Thyroid gland (tissue), 4 donors: ENCODE results near the gene FGF8.

ENCODE experiments used
- POLR2A ChIP-seq, 2 donors: fragments of 450-650 bp; IDR thresholded peaks; one replicate each; pipeline ENCODE4 v1.6.1; 2017; ENCODE audit warnings: antibody characterized with exemption in 2 of 2, mild to moderate bottlenecking in 2 of 2, moderate library complexity in 1 of 2
- TF ChIP-seq, protein P1 (sequence below), 6 experiments: fragments of 200-600 bp in 3 of 6; fragments of 450-650 bp in 3 of 6; sonication (generic) in 3 of 6; IDR thresholded peaks; one replicate each; pipeline ENCODE4 v1.5.1; 2016 to 2019; ENCODE audit warnings: antibody characterized with exemption in 6 of 6, mild to moderate bottlenecking in 2 of 6, inconsistent platforms in 1 of 6, moderate library complexity in 1 of 6

GRCh38 chr10:101752241-101752640 lies 23.7 kb downstream of the FGF8 start:
- TF ChIP-seq, protein P1, sequence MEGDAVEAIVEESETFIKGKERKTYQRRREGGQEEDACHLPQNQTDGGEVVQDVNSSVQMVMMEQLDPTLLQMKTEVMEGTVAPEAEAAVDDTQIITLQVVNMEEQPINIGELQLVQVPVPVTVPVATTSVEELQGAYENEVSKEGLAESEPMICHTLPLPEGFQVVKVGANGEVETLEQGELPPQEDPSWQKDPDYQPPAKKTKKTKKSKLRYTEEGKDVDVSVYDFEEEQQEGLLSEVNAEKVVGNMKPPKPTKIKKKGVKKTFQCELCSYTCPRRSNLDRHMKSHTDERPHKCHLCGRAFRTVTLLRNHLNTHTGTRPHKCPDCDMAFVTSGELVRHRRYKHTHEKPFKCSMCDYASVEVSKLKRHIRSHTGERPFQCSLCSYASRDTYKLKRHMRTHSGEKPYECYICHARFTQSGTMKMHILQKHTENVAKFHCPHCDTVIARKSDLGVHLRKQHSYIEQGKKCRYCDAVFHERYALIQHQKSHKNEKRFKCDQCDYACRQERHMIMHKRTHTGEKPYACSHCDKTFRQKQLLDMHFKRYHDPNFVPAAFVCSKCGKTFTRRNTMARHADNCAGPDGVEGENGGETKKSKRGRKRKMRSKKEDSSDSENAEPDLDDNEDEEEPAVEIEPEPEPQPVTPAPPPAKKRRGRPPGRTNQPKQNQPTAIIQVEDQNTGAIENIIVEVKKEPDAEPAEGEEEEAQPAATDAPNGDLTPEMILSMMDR (IDR thresholded peaks at IDR 0.05): no peak
- TF ChIP-seq POLR2A (IDR thresholded peaks at IDR 0.05): no peak
